HTR-8/SVneo (cell line): Measurements from ENCODE around the gene APCDD1L.

Experiments
- DNase-seq: peaks from one replicate; pipeline ENCODE4 v3.0.0; 2011; ENCODE audit warnings: low spot score, mixed read lengths; ENCODE audit not compliant: insufficient read length
- FAIRE-seq: peaks from 2 replicates; lab custom pipeline; 2011; peaks lifted over from hg19 to GRCh38; lab: Jason Lieb, UNC

Gene APCDD1L

DNA sequence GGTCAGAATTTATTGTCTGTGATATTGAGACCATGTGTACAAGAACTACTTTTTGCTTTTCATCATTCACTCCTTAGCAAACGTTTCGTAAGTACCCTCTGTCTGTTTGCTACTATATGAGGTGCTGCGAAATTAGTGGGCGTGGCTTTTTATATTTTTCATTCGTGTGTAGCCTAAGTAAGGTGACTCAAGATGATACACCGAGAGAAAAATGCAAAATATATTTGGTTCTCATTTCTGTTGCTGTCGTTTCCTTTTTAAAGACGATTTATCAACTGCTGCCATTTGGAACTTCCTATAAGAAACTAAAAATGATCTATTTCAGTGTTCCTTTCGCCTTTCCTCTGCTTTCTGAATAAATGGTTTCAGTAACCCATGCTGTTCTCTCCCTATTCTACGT is 64.9 kb downstream of the APCDD1L start:
- no peak for DNase-seq

DNA sequence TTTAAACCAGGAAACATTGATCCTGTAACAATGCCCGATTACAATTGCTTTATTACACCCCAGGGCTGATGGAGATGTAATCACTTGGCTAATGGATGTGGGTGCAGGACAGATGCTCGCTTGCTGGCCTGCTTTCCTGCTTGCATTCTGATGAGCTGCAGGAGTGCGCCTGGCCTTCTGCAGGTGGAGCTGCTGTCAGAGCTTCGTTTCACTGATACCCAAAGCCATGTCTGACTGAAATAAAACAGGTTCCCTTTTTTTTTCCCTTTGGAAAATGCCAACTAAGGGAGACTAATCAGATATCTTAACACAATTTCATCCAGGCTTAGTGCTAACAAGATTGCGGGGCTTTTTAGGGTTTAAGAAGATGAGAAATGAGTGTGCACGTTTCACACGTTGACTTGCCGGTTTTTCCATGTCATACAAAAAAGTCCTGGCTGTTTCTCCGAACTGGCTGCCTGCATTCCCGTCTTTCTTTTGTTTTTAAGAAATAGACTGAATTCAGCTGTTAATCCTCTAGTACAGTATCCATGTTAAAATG is 65.4 kb downstream of the APCDD1L start:
- DNase-seq (no peak), FAIRE-seq (peak; percentile 59)

More for the DNA sequence above, 64.9 kb downstream of the APCDD1L start:
- FAIRE-seq: peak; percentile 80

DNA sequence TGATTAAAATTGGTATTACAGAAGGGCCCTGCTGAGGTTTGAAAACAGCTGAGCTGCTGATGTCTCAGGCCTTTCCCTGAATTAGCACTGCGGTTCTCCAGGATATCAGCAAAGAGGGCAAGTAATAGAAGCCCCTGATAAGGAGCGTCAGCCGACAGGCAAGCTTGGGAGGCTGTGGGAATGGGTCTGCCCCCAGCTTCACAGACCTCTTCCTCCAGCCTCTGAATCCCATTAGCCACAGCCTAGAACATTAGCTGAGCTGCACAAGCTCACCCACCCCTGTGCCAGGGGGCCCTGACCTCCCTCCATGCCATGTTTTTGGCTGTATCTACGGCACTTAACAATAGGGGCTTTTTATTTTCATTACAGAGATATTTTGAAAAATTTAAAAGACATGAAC is 66.2 kb downstream of the APCDD1L start:
- no peak for DNase-seq
- FAIRE-seq: peak; percentile 52

DNA sequence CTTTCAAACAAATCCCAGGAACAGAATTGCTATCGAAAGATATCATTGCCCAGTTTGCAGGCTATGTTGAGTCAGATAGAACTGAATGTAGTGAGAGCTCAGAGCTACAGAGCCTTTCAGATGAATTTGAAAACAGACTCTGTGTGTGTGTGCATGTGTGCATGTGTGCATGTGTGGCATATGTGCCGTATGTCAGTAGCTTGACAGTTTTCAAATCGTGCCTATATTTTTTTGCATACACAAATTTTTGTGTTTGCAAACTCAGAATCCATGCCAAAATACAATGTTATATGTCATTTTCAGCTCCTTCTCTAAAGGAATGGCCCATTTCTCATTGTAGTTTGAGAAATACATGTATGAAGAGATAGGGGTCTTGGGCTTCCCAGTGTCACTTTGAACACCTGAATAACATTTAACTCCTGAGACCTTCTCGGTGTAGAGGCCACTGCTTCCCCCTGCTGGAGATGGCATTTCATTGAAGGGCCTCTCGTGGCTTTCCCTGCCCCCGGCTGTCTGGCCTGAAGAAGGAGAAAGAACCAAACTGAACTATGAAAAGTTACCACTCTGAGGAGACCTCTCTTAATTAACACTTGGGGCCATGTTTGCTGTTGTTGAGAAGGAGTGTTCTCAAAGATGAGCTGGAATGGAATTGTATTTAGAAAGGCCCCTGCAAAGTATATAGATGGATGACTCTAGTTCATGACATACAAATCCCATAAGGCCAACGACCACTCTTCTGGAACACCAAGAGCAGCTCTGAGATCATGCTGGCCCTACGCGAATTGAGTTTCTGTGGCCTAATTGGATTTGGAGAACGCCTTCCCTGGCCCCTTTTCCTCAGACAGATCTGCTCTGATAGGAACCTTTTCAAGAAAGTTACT is 67.4 kb downstream of the APCDD1L start:
- DNase-seq (peak; percentile 91), FAIRE-seq (peak; percentile 91)

DNA sequence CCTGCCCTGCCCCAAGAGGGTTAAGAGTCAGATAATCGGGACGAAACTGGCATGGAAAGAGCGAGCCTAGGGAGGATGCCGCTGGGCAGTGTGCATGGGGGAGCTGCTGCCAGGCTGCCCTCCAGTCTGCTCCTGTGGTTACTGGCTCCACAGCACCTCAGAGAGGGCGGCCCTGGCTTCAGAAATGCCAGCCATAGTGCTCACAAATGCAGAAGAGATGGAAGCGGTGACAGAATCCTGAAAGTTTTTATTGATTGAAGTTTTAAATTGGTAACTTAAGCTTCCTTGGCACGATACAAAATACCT is 68.3 kb downstream of the APCDD1L start:
- FAIRE-seq: peak; percentile 42
- no peak for DNase-seq

DNA sequence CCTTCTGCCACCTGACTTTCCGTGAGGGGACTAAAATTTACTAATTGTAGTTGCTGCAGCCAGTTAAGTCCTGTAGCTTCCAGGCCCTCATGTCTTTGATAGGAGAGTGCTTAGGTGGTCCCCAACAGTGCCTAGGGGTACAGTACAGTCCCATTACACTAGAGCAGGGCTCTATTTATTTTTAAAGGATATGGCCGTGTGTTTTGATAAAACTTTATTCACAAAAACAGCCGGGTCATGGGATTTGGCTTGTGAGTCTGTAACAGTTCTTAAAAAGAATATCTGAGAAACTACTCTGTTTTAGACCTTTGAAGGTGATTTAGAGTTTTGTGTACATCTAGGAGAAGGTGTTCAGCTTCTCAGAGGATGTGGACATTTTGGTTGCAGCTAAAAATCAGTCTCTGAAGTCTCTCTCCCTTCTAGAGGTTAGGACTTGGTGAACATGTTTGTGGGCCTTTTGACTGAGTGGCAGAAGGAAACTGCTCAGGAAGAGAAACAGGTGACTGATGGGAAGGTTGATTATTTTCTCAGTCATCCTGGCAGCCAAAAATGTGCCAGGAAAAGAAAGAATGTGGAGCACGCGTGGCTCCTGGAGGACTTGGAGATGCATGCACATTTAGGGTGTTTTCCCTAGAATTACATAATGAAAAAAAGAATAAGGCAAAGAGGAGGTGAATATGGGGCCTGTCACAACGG is 68.8 kb downstream of the APCDD1L start:
- FAIRE-seq: peak; percentile 60

DNA sequence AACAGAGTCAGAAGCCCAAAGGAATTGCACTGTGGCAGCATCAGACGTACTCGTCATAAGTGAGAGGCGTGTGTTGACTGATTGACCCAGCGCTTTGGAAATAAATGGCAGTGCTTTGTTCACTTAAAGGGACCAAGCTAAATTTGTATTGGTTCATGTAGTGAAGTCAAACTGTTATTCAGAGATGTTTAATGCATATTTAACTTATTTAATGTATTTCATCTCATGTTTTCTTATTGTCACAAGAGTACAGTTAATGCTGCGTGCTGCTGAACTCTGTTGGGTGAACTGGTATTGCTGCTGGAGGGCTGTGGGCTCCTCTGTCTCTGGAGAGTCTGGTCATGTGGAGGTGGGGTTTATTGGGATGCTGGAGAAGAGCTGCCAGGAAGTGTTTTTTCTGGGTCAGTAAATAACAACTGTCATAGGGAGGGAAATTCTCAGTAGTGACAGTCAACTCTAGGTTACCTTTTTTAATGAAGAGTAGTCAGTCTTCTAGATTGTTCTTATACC is 70.4 kb downstream of the APCDD1L start:
- peak; percentile 72 for FAIRE-seq
- no peak for DNase-seq

More for the DNA sequence above, 68.8 kb downstream of the APCDD1L start:
- no peak for DNase-seq

DNA sequence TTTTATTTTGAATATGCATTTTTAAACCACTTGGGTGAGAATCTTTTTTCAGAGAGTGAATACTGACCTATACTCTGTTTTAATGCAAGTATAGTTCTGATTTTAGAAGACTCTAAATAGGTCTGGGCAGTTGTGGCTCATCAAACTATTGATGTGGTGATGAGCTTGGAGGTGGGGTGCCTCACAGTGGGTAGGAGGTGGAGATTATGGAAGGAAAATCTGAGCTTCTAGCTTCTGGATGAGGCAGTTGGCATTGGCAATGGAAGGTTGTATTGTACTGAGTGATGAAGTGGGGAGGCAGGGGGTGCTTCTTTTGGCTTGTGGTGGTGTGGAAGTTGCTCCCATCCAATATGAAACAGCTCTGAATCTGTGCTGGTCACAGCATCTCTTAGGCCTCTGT is 73.5 kb downstream of the APCDD1L start:
- FAIRE-seq (no peak), DNase-seq (no peak)

DNA sequence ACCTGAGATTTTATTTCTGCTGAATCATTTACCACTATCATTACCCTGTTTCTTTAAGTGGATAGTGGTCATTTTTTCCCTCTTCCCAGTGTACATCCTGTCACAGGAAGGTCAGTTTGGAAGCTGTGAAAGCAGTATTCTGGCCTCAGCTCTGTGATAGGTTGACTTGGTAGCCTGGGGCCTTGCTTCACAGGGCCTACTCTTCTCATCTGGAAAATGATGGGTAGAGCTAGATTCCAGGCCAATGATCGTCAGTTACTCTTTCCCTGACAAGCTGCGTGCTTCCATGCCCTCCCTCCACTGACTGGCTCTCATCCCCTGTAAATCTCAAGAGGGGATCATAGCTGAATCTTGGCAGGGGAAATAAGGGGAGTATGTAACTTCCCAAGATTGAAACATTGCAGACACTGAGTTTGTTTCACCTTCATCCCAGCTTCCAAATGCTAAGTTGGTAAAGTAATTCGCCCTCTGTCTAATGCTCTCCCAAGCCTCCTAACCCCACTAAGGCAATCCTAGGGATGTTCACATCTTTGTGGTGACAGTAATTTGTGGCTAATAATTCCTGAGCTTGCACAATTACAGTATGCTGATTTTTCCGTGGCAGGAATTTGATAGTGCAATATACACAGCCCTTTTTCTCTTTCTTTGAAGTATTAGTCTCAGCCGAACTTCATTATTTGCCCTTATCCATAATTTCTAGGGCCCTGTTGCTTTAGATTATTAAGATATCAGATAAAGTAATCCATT is 75.0 kb downstream of the APCDD1L start:
- no peak for DNase-seq
- peak; percentile 92 for FAIRE-seq

DNA sequence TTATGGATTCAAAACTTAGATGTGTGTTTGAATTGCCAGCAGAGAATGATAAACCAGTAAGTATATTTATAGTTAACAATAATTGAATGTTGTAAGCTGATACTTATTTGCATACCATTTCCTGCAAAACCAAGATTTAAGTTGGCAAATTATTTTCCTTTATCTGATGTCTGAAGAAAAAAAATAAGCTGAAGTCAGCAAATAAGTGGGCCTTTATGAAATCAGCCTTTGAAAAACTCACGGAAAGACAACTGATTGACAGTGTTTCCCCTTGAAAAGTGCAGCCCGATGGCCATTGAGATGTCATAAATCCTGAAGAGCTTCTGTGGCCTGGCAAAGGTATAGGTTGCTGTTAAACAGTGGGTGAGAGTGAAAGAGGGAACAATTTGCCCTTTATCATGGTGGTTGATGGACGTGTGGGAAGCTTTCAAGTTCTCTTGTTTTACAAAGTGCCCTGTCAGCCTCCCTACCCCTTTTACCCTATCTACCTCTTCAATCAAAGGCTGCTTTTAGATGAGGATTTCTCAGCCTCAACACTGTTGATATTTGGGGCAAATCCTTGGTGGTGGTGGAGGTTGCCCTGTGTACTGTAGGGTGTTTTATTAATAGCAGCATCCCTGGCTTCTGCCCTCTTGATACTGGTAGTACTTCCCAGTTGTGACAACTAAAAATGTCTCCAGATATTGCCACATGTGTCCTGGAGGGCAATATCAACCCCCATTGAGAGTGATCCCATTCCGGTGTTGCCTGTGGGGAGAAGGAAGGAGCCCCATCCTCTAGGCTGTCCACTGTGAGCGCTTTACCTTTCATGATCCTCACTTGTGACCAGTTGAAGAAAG is 76.0 kb downstream of the APCDD1L start:
- no peak for FAIRE-seq
- DNase-seq: no peak

DNA sequence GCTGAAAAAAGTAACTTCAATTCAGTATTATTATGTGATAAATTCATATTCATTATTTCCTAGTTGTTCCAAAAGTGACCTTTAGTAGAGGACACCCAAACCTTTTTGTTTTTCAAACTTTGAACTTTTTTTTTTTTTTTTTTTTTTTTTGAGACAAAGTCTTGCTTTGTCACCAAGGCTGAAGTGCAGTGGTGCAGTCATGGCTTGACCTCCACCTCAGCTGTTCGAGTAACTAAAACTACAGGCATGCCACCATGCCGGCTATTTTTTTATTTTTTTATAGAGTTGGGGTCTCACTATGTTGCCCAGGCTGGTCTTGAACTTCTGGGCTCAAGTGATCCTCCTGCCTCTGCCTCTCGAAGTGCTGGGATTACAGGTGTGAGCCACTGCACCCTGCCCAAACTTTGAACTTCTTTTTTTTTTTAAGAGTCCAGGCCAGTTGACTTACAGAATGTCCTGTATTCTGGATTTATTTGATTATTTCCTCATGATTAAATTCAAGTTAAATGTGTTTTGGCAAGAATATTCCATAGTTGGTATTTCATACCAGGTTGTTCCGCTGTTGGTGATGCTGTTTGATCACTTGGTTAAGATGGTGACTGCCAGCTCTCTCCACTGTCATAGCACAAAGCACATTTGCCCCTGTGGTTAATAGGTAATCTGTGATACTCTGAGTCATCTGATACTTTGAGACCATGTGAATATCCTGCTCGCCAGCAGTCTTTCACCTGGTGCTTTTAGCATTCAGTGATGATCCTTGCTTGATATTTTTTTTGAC is 78.1 kb downstream of the APCDD1L start:
- no peak for FAIRE-seq
- no peak for DNase-seq

DNA sequence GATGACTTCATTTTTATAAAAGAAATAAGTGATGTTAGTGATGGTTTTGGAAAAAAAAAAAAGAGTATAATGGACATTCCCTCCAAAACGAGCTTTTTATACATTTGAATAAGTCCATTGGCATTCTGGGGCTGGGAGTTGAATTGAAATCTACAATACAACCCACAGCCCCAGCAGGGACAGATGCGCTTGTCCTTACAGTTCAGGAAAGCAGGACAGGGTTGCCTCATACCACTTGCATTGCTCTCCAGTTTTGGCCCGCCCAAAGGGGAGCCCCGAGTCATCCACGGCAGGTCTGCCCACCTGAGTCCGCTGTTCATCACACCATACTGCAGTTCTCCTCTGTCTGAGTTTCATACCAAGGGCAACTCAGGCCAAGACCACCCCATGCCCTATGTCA is 80.0 kb downstream of the APCDD1L start:
- DNase-seq (no peak), FAIRE-seq (peak; percentile 66)

DNA sequence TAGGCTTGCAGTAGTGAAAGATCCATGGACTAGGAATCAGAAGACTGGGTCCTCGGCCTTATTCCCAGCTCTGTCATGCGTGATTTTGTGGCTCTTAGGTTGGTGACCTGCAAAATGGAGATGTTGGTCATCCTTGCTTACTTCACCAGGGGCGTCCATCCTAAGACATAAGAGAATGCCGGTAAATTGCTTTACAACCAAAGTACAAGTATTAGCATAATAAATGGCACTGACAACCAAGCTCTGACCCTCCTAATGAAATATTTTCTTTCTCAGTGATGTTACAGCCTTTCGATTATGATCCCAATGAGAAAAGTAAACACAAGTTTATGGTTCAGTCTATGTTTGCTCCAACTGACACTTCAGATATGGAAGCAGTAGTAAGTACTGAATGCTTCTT is 80.9 kb downstream of the APCDD1L start:
- DNase-seq (no peak), FAIRE-seq (no peak)

DNA sequence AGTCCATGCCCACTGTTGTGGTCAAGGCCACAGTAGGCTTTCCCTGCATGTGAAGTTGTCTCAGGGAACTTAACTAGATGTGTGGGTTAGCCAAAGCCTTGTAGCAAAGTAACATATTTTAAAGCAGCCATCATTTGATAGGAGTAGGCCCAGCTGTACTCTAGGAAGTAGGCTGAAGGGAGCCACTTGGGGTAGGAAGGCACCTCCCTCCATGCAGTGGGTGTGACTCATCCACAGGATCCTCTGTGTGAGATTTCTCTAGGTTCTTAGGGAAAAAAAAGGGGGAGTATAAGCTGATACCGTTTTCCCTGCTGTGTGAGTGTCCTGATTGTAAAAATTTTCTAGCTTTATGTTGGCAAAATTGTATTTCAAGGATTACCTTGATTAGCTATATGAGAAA is 81.4 kb downstream of the APCDD1L start:
- FAIRE-seq (peak; percentile 96), DNase-seq (peak; percentile 84)

DNA sequence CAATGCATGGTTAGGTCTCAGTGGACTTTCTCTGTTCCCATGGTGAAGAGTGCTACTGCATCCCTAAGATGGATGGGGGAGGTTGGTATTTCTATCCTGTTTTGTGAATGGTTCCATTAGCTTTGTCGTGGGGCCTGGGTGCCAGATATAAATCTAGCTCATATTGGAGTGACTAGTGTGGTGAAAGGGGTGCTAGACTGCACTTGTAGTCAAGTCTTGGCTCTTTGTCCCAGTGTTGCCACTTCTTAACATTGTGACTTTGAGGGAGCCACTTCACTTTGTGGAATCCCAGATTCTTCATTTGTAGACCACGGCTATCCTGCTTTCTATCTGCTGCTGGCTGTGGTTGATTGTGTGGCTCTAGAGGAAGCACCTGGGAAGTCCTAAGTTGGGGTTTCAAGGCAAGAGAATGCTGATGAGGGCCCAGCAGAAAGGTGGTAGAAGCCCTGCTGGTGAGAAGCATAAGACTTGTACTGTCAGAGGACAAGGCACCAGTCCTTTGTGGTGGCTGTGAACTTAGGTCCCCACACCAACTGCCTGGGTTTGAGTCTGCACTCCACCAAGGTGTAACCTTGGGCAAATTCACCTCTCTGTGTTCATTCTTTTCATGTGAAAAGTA is 82.1 kb downstream of the APCDD1L start:
- FAIRE-seq (peak; percentile 85), DNase-seq (no peak)

DNA sequence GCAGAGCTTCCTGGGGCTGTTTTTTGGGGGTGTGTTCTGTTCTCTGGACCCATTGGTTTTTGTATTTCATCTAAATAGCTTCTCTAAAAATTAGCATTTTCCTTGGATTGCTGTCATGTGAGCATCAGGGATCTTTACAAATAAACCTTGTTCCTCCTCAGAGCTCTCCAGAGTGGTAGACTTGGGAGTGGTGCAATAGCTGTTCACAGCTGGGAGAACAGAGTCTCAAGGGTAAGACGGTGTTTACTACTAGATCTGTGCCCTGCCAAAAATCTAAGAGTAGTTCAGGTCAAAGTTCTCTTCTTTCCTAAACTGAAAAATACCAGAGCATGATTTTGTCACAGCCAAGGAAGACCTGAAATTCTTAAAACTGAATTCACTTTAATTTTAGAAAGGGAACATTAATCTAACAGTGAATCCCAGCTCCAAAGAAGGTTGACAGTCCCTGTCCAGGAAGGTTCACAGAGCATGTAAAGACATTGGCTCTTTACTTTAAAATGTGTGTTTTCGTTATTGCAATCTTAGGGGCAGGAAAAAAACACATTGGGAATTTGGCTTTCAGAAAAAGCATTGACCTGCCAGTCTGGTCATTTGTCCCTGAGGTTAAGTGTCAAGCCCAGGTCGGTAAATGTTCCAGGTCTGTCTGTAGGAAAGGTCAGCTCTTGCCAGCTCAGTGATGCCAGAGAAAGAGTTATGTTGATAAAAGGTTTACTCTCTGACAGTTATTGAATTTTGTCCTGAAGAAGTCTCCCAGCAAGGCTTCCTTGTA is 82.8 kb downstream of the APCDD1L start:
- no peak for DNase-seq
- peak; percentile 38 for FAIRE-seq

DNA sequence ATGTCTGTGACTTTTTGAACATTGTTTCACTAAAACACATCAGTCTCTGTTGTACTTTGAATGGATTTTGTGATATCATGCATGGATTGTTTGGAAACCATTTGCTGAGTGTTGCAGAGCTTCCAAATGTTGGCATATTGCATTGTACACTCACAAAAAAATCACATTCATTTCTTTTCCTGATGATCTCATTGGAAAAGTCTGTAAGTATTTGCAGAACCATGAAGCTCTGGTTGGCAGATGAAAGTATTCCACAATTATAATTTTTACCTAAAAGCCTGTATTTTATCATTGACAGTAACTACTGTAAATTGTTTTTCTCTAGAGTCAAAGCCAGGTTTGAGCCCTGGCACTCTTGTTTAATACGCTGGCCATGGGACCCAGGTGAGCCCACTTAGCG is 84.1 kb downstream of the APCDD1L start:
- peak; percentile 46 for FAIRE-seq
- DNase-seq: no peak

DNA sequence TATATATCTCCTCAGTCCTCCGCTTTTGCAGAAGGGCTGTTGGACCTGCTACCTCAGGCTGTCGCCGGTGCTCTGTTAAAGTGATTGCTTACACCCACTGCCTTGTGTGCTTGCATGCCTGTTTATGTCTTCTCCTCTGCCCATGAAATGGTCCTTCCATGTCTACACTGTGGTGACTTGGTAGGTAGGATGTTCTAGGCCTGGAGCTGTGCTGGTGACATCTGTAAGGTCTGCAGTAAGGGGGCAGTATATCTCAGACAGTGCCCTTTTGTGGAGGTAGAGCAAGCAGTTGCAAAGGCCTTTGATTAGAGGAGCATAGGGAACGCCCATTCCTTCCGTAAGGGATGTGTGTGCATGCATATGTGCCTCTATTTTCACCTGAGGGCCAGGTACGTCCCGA is 85.9 kb downstream of the APCDD1L start:
- peak; percentile 90 for FAIRE-seq
- no peak for DNase-seq
